GM19397 (cell line): ENCODE measurements around the gene LYSMD2.

ENCODE experiments used
- ATAC-seq: cut with Tn5 transposase; IDR thresholded peaks from one replicate; pipeline ENCODE4 v1.9.1; 2021; ENCODE audit warnings: mild to moderate bottlenecking, moderate library complexity; ENCODE audit not compliant: unreplicated experiment

The LYSMD2 gene

GRCh38 chr15:51720201-51720995 lies 17.1 kb downstream of the LYSMD2 start:
- no peak for ATAC-seq

- no peak for ATAC-seq
These were observed 18.7 kb downstream of the LYSMD2 start for GRCh38 chr15:51718746-51719145.

GRCh38 chr15:51718219-51718618 lies 19.2 kb downstream of the LYSMD2 start:
- ATAC-seq, result no peak

- ATAC-seq, result no peak
These were observed 22.5 kb downstream of the LYSMD2 start for GRCh38 chr15:51714911-51715310.

- ATAC-seq, result no peak
These were observed 23.3 kb downstream of the LYSMD2 start for GRCh38 chr15:51714162-51714561.

- ATAC-seq, result no peak
These were observed 28.4 kb downstream of the LYSMD2 start for GRCh38 chr15:51709031-51709430.

- no peak for ATAC-seq
These were observed 29.4 kb downstream of the LYSMD2 start for GRCh38 chr15:51708013-51708412.

GRCh38 chr15:51706926-51707608 lies 30.4 kb downstream of the LYSMD2 start:
- ATAC-seq, result no peak

- ATAC-seq, result no peak
These were observed 31.2 kb downstream of the LYSMD2 start for GRCh38 chr15:51706291-51706690.

GRCh38 chr15:51702710-51703109 lies 34.7 kb downstream of the LYSMD2 start:
- no peak for ATAC-seq

- no peak for ATAC-seq
These were observed 38.1 kb downstream of the LYSMD2 start for GRCh38 chr15:51699373-51699772.

- no peak for ATAC-seq
These were observed 40.3 kb downstream of the LYSMD2 start for GRCh38 chr15:51697163-51697562.

GRCh38 chr15:51696566-51696965 lies 40.9 kb downstream of the LYSMD2 start:
- ATAC-seq, result no peak

- ATAC-seq, result no peak
These were observed 45.3 kb downstream of the LYSMD2 start for GRCh38 chr15:51692154-51692553.

GRCh38 chr15:51688863-51689262 lies 48.6 kb downstream of the LYSMD2 start:
- no peak for ATAC-seq

- no peak for ATAC-seq
These were observed 49.9 kb downstream of the LYSMD2 start for GRCh38 chr15:51687565-51687964.

- no peak for ATAC-seq
These were observed 56.0 kb downstream of the LYSMD2 start, which contains the start of gene SCG3 for GRCh38 chr15:51681303-51681963. Gene SCG3 (plus strand): TSS chr15:51681503. CDS start chr15:51681756, 253 bp downstream.

- no peak for ATAC-seq
These were observed 57.1 kb downstream of the LYSMD2 start for GRCh38 chr15:51680321-51680720.

GRCh38 chr15:51678096-51678495 lies 59.4 kb downstream of the LYSMD2 start:
- ATAC-seq, result no peak

- ATAC-seq, result no peak
These were observed 60.0 kb downstream of the LYSMD2 start for GRCh38 chr15:51677452-51677851.

GRCh38 chr15:51677021-51677420 lies 60.4 kb downstream of the LYSMD2 start:
- no peak for ATAC-seq

GRCh38 chr15:51675234-51675633 lies 62.2 kb downstream of the LYSMD2 start:
- ATAC-seq, result no peak
